SK-N-MC (cell line): Measurements from ENCODE around the gene ASF1B.

Experiments
- EZH2 ChIP-seq: fragments of 200-600 bp; sonication (generic); IDR thresholded peaks from one replicate; pipeline ENCODE4 v1.6.1; 2017; ENCODE audit warnings: antibody characterized with exemption
- POLR2AphosphoS5 ChIP-seq: IDR thresholded peaks from 2 replicates; pipeline ENCODE4 v1.6.1; 2012; ENCODE audit warnings: mild to moderate bottlenecking, low read depth, low read length, borderline replicate concordance

DNA sequence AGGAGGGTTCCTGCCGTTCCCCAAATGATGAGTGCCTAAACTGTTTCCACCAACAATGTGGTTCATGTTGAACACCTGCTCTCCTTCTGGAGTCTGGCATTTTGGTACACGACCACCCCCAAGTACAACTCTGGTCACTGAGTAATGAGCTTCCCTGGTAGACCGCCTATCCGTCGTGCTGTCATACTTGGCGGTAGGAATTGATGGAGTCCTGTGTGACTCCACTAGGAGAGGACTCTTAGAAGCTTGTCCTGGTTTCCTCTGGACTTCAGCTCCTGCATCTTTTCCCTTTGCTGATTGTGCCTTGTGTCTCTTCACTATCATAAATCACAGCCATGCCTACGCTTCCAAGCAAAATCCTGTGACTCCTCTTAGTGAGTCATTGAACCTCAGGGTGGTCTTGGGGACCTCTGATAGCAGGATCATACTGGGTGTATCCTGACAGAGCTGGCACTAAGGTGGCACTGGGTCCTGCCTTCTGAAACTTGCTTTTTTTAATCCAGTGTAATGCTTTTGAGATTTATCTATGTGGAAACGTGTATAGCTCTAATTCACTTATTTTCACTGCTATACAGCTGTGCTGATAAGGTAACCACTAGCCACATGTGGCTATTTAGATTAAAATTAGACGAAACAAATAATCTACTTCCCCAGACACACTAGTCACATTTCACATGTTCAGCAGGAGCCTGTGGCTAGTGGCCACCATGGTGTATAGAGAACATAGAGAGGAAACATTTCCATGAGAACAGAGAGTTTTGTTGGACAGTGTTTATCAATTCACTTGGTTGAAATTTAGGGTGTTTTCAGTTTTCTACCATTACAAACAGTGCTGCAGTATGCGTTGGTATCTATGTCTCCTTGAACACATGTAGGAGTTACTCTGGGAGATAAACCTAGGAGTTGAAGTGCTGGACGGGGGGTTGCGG lies 6.1 kb upstream of the ASF1B start:
- TF ChIP-seq POLR2AphosphoS5 (no peak), EZH2 (no peak)
